GM18498 (cell line): ENCODE data around the gene VPS26A.

Source experiments
- ATAC-seq: cut with Tn5 transposase; IDR thresholded peaks from one replicate; pipeline ENCODE4 v1.9.1; 2021; ENCODE audit warnings: mild to moderate bottlenecking, moderate library complexity; ENCODE audit not compliant: unreplicated experiment

VPS26A gene

GRCh38 chr10:69218831-69219230 lies 94.9 kb downstream of the VPS26A start:
- no peak for ATAC-seq

GRCh38 chr10:69220041-69220451 lies 96.1 kb downstream of the VPS26A start, which contains the start of gene HKDC1:
Gene HKDC1, plus strand, starts transcription at chr10:69220332. Its CDS starts 104 bp downstream, at chr10:69220436.
- ATAC-seq, result no peak

GRCh38 chr10:69220507-69220906 lies 96.5 kb downstream of the VPS26A start:
- no peak for ATAC-seq
